HEK293T (cell line): Measurements from ENCODE around the gene ESRP2.

ENCODE experiments used
- CTCF ChIA-PET: fragments of 350-600 bp; formaldehyde crosslinking; extraction: SDS; loops from one replicate; lab custom pipeline; 2021; ENCODE audit warnings: antibody characterized with exemption, inconsistent platforms; lab: Yijun Ruan, JAX
- POLR2A ChIA-PET: fragments of 350-600 bp; formaldehyde crosslinking; extraction: SDS; loops from one replicate; lab custom pipeline; 2020; ENCODE audit warnings: antibody characterized with exemption, inconsistent platforms; lab: Yijun Ruan, JAX
- DNase-seq: peaks from one replicate; pipeline ENCODE4 v3.0.0; 2012; ENCODE audit warnings: mixed read lengths; ENCODE audit errors: extremely low spot score
- ARNT ChIP-seq: fragments of 450-650 bp; IDR thresholded peaks from 2 replicates; pipeline ENCODE4 v1.6.1; 2017; ENCODE audit warnings: mild to moderate bottlenecking
- BHLHE40 ChIP-seq: fragments of 450-650 bp; IDR thresholded peaks from 2 replicates; pipeline ENCODE4 v1.6.1; 2016; ENCODE audit warnings: mild to moderate bottlenecking, moderate library complexity, borderline replicate concordance
- CTBP1 ChIP-seq: fragments of 450-650 bp; IDR thresholded peaks from 2 replicates; pipeline ENCODE4 v1.6.1; 2016; ENCODE audit warnings: borderline replicate concordance
- ELF4 ChIP-seq: fragments of 450-650 bp; IDR thresholded peaks from 2 replicates; pipeline ENCODE4 v1.6.1; 2017; ENCODE audit warnings: antibody characterized with exemption
- FOXA1 ChIP-seq: fragments of 450-650 bp; IDR thresholded peaks from 2 replicates; pipeline ENCODE4 v1.6.1; 2016; ENCODE audit warnings: mild to moderate bottlenecking
- FOXK2 ChIP-seq: fragments of 450-650 bp; IDR thresholded peaks from 2 replicates; pipeline ENCODE4 v1.6.1; 2016; ENCODE audit warnings: mild to moderate bottlenecking
- FOXM1 ChIP-seq: fragments of 450-650 bp; IDR thresholded peaks from 2 replicates; pipeline ENCODE4 v1.6.1; 2017; ENCODE audit warnings: mild to moderate bottlenecking, borderline replicate concordance
- HDGF ChIP-seq: fragments of 450-650 bp; IDR thresholded peaks from 2 replicates; pipeline ENCODE4 v1.6.1; 2017; ENCODE audit warnings: antibody characterized with exemption, borderline replicate concordance
- L3MBTL2 ChIP-seq: fragments of 450-650 bp; conservative IDR thresholded peaks from 2 replicates; pipeline ENCODE4 v1.6.1; 2016; ENCODE audit warnings: mild to moderate bottlenecking
- LEF1 ChIP-seq: fragments of 450-650 bp; IDR thresholded peaks from 2 replicates; pipeline ENCODE4 v1.6.1; 2017; ENCODE audit warnings: mild to moderate bottlenecking, borderline replicate concordance
- NFRKB ChIP-seq: fragments of 450-650 bp; IDR thresholded peaks from 2 replicates; pipeline ENCODE4 v1.6.1; 2016; ENCODE audit warnings: mild to moderate bottlenecking, moderate library complexity
- SP1 ChIP-seq: fragments of 450-650 bp; IDR thresholded peaks from 2 replicates; pipeline ENCODE4 v1.6.1; 2017
- SUZ12 ChIP-seq: fragments of 450-650 bp; IDR thresholded peaks from 2 replicates; pipeline ENCODE4 v1.6.1; 2016; ENCODE audit warnings: mild to moderate bottlenecking
- TARDBP ChIP-seq: fragments of 450-650 bp; IDR thresholded peaks from 2 replicates; pipeline ENCODE4 v1.6.1; 2016
- ZNF384 ChIP-seq: fragments of 450-650 bp; IDR thresholded peaks from 2 replicates; pipeline ENCODE4 v1.6.1; 2016
- TF ChIP-seq, protein P1 (sequence below): fragments of 450-650 bp; IDR thresholded peaks from 2 replicates; pipeline ENCODE4 v1.6.1; 2016

Gene ESRP2

DNA sequence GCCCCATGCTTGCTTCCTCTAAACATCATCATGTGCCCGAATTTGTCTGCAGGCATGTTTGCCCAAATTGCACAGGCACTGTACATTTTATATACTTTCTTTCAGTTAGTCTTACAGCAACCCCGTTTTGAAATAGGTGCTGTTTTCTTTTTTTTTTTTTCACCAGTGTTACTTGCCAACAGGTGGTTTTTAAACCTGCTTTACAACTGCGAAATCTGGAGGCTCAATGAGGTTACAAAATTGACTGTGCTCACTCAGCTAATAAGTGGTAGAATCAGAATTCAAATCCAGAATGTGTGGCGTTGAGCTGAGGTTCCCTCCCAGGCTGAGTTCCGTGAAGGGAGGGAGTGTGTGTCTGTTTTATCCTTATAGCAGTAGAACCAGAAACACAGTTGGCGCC, 15.0 kb upstream of the ESRP2 start:
- ChIA-PET CTCF (interaction anchor here (1.6 kb wide), 1 partner anchor 13 kb away, joined by 6 read pairs; the partner anchor contains the start of gene SLC7A6), POLR2A (interaction anchor here (1.6 to 2.0 kb wide), 2 partner anchors 11 to 13 kb away, joined by 4 to 6 read pairs; partner anchors contain the start of gene SLC7A6)
- TF ChIP-seq ARNT, result no peak
- TF ChIP-seq LEF1, result no peak
- no peak for TF ChIP-seq SUZ12
- no peak for TF ChIP-seq CTBP1
- TF ChIP-seq NFRKB, result no peak
- no peak for TF ChIP-seq SP1
- no peak for TF ChIP-seq TARDBP
- TF ChIP-seq, protein P1, sequence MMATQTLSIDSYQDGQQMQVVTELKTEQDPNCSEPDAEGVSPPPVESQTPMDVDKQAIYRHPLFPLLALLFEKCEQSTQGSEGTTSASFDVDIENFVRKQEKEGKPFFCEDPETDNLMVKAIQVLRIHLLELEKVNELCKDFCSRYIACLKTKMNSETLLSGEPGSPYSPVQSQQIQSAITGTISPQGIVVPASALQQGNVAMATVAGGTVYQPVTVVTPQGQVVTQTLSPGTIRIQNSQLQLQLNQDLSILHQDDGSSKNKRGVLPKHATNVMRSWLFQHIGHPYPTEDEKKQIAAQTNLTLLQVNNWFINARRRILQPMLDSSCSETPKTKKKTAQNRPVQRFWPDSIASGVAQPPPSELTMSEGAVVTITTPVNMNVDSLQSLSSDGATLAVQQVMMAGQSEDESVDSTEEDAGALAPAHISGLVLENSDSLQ, result no peak
- TF ChIP-seq FOXA1, result no peak
- TF ChIP-seq ZNF384, result no peak
- TF ChIP-seq ELF4, result no peak
- no peak for TF ChIP-seq FOXK2
- TF ChIP-seq BHLHE40, result no peak
- no peak for TF ChIP-seq HDGF
- TF ChIP-seq FOXM1, result no peak
- no peak for TF ChIP-seq L3MBTL2
- no peak for DNase-seq

DNA sequence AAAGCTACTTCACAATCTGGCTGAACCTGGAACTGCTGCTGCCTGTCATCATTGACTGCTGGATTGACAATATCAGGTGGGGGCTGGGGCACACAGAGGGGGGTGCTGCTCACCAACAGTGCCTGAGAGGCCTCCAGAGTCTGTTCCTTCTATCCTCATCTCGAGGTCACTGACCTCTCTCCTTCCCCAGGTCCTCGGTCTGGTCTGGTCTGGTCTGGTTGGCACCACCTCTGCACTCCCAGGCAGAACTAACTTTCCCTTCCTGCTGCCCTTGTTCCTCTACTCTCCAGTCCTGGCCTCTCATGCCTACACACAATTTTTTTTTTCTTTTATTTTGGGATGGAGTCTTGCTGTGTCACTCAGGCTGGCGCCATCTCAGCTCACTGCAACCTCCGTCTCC, 13.4 kb upstream of the ESRP2 start:
- no peak for DNase-seq
- ChIA-PET CTCF (no interaction called here), POLR2A (interaction anchor here (1.6 to 2.0 kb wide), 2 partner anchors 12 to 14 kb away, joined by 4 to 6 read pairs; partner anchors contain the start of gene SLC7A6)
- TF ChIP-seq BHLHE40 (no peak), NFRKB (no peak), LEF1 (no peak), SP1 (no peak), HDGF (no peak), ZNF384 (no peak), FOXA1 (no peak), CTBP1 (no peak), ARNT (no peak), SUZ12 (no peak), TARDBP (no peak), FOXM1 (no peak), ELF4 (no peak), L3MBTL2 (no peak)
- TF ChIP-seq, protein P1, result no peak

DNA sequence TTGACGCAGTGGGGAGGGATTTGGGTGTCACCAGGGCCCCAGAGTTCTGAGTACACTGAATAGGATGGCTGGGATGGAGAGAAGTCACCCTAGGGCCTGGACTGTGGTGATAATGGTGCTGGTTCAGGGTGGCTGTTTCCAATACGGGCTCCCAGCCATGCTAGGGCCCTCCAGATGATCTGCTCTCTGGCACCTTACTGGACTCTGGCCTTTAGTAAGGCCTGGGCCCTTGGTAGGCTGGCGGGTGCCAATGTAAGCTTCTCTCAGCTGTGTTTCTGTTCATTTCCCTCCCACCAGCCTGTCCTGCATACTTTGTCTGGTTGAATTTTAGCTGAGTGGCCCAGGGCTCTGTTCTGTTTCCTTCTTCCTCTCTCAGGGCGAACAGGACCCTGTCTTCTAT, 12.0 kb upstream of the ESRP2 start:
- POLR2A ChIA-PET, result interaction anchor here (0.7 to 1.1 kb wide), 2 partner anchors 10 to 368 kb away, joined by 3 read pairs; no protein-coding TSS in a partner anchor
- CTCF ChIA-PET, result no interaction called here
- no peak for DNase-seq
- TF ChIP-seq ELF4, result no peak
- no peak for TF ChIP-seq LEF1
- TF ChIP-seq FOXA1, result no peak
- TF ChIP-seq TARDBP, result no peak

DNA sequence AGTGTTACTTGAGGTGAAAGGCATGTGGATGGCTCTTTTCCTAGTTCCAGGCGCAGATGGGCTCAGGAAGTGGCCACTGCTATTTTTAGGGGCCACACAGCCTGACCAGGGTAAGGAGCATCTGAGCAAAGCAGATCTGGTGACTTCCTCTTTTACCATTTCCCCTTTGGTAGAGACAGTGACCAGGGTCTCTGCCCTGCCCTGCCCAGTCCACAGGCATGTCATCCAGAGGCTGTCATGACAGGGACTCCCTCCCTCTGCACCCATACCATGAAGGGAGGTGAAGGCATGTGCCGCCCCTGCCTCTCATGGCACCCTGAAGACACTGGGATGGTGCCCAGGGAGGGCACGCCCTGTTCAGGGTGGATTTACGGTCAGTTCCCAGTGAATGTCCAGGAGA, 11.5 kb upstream of the ESRP2 start:
- ChIA-PET CTCF (no interaction called here), POLR2A (interaction anchor here (1.1 kb wide), 1 partner anchor 10 kb away, joined by 3 read pairs; no protein-coding TSS in a partner anchor)
- no peak for TF ChIP-seq NFRKB
- TF ChIP-seq SUZ12, result no peak
- TF ChIP-seq, protein P1, result no peak
- TF ChIP-seq FOXK2, result no peak
- no peak for TF ChIP-seq SP1
- no peak for DNase-seq

DNA sequence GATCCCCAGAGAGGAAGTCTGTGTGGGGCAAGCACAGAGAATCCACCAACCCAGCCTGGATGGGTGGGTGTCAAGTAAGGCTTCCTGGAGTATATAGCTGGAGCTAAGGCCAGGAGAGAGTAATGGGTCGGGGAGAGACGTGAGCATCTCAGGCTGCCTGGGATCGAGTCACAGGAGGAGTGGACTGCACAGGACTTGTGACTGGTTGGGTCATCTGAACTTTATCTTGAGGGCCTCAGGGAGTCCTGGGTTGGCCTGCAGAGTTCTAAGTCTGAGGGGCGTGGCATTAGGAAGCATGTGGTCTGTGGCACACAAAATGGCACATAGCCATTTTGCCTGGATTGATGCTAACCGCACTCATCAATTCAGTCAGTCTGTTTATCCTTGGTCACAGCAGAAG, 10.7 kb upstream of the ESRP2 start:
- DNase-seq, result no peak
- ChIA-PET POLR2A (no interaction called here), CTCF (interaction anchor here (1.2 kb wide), 1 partner anchor 17 kb away, joined by 5 read pairs; the partner anchor contains the start of gene SLC7A6)

DNA sequence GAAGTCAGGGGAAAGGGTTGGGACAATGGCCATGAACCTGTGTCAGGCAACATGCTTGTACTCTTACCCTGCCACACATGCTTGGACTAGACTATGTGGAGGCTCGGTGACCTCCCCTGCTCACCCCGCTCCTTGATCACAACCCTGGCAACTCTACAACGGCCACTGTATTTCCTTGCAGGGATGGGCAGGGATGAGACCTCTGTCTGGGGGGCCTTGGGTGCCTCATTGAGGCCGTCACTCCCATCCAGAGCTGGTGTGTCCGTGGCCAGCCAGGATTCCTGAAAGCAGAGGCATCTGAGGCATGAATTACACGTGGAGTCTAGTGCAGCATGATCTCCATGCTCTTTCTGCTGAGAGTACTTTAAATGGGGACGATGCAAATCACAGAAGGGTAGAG, 10.2 kb upstream of the ESRP2 start:
- ChIA-PET POLR2A (interaction anchor here (1.4 kb wide), 1 partner anchor 18 kb away, joined by 5 read pairs; no protein-coding TSS in a partner anchor), CTCF (interaction anchor here (1.2 kb wide), 1 partner anchor 18 kb away, joined by 5 read pairs; the partner anchor contains the start of gene SLC7A6)
- TF ChIP-seq, protein P1, result no peak
- TF ChIP-seq FOXM1, result no peak
- no peak for TF ChIP-seq ELF4
- TF ChIP-seq L3MBTL2, result no peak
- no peak for TF ChIP-seq ZNF384
- TF ChIP-seq SUZ12, result no peak
- DNase-seq, result no peak

More for the DNA sequence above, 10.7 kb upstream of the ESRP2 start:
- TF ChIP-seq ZNF384 (no peak), L3MBTL2 (no peak), FOXK2 (no peak), BHLHE40 (no peak), SUZ12 (no peak), HDGF (no peak)
- TF ChIP-seq, protein P1, result no peak
